ENCODE measurements around the gene MRAS.
"Not testable (repeated sequence)": the region's sequence is repeated elsewhere in the genome, so short reads cannot be mapped to it uniquely, and the experiment has no call there.

Gene MRAS

GRCh38 chr3:138426211-138426610 is 77.8 kb downstream of the MRAS start:
- DNase-seq: no peak

GRCh38 chr3:138426754-138427153 is 78.4 kb downstream of the MRAS start:
- not testable (repeated sequence) for DNase-seq

GRCh38 chr3:138429665-138430064 is 81.3 kb downstream of the MRAS start:
- no peak for DNase-seq

GRCh38 chr3:138432576-138433240 is 84.3 kb downstream of the MRAS start:
- DNase-seq: peak; percentile 7

GRCh38 chr3:138433892-138434275 is 85.5 kb downstream of the MRAS start:
- DNase-seq: no peak

- peak; percentile 79 for DNase-seq
These were observed 86.0 kb downstream of the MRAS start, which contains the start of gene ESYT3 for GRCh38 chr3:138434276-138434874. Gene ESYT3, plus strand, starts transcription at chr3:138434616. Its CDS starts 183 bp downstream, at chr3:138434799.

GRCh38 chr3:138434875-138435772 is 86.7 kb downstream of the MRAS start:
- DNase-seq: no peak

GRCh38 chr3:138435840-138436239 is 87.5 kb downstream of the MRAS start:
- DNase-seq: no peak

- no peak for DNase-seq
These were observed 88.9 kb downstream of the MRAS start for GRCh38 chr3:138437281-138437680.

GRCh38 chr3:138438896-138439295 is 90.5 kb downstream of the MRAS start:
- DNase-seq: no peak

- no peak for DNase-seq
These were observed 91.3 kb downstream of the MRAS start for GRCh38 chr3:138439646-138440045.

GRCh38 chr3:138440121-138440521 is 91.7 kb downstream of the MRAS start:
- DNase-seq: no peak

- DNase-seq: no peak
These were observed 92.2 kb downstream of the MRAS start for GRCh38 chr3:138440596-138440995.

- DNase-seq: no peak
These were observed 92.9 kb downstream of the MRAS start for GRCh38 chr3:138441256-138441655.

- DNase-seq: no peak
These were observed 93.4 kb downstream of the MRAS start for GRCh38 chr3:138441742-138442141.

GRCh38 chr3:138442433-138442832 is 94.1 kb downstream of the MRAS start:
- no peak for DNase-seq

GRCh38 chr3:138443091-138443490 is 94.7 kb downstream of the MRAS start:
- DNase-seq: no peak

- peak; percentile 65 for DNase-seq
These were observed 95.4 kb downstream of the MRAS start for GRCh38 chr3:138443521-138444503.

GRCh38 chr3:138445236-138445635 is 96.9 kb downstream of the MRAS start:
- no peak for DNase-seq

- DNase-seq: no peak
These were observed 97.3 kb downstream of the MRAS start for GRCh38 chr3:138445654-138446053.

GRCh38 chr3:138448631-138449030 is 100.3 kb downstream of the MRAS start:
- no peak for DNase-seq

GRCh38 chr3:138449490-138449889 is 101.1 kb downstream of the MRAS start:
- DNase-seq: no peak
